Loucy (cell line): ENCODE results near the gene PARVB.

Experiments
- CTCF ChIP-seq: fragments of 200-600 bp; sonication (generic); conservative IDR thresholded peaks from 2 replicates; pipeline ENCODE4 v1.5.1; 2014; ENCODE audit warnings: mild to moderate bottlenecking, antibody characterized with exemption, low read length
- EZH2phosphoT487 ChIP-seq: fragments of 200-600 bp; IDR thresholded peaks from 2 replicates; pipeline ENCODE4 v1.6.1; 2018; ENCODE audit warnings: antibody characterized with exemption, mild to moderate bottlenecking, moderate library complexity, borderline replicate concordance

GRCh38 chr22:44002324-44002723 lies 21.8 kb upstream of the PARVB start:
- TF ChIP-seq CTCF (no peak), EZH2phosphoT487 (no peak)
